Hepatocyte (in vitro differentiated cells): ENCODE results near the gene RPN2. TPM values are rescaled to one million over a fixed set of nuclear protein-coding genes. Genes with fewer than 3 reads are reported as not detected.

ENCODE experiments used
- DNase-seq: peaks from one replicate; pipeline ENCODE4 v3.0.0-alpha.2; 2016; ENCODE audit warnings: low spot score
- H2AFZ ChIP-seq: fragments of 200-600 bp; sonication (generic); 2 replicates; pipeline ENCODE4 v1.6.0; 2016; ENCODE audit warnings: antibody characterized with exemption, mild to moderate bottlenecking
- H3K27ac ChIP-seq: fragments of 200-600 bp; sonication (generic); 2 replicates; pipeline ENCODE4 v1.5.1; 2016; ENCODE audit warnings: mild to moderate bottlenecking
- H3K27me3 ChIP-seq: fragments of 200-600 bp; sonication (generic); 2 replicates; pipeline ENCODE4 v1.6.1; 2016
- H3K36me3 ChIP-seq: fragments of 200-600 bp; sonication (generic); replicated peaks from 2 replicates; pipeline ENCODE4 v1.5.1; 2016; ENCODE audit warnings: low read depth; ENCODE audit not compliant: insufficient read depth
- H3K4me1 ChIP-seq: fragments of 200-600 bp; sonication (generic); 2 replicates; pipeline ENCODE4 v1.5.1; 2016; ENCODE audit warnings: mild to moderate bottlenecking, moderate library complexity; ENCODE audit not compliant: insufficient read depth
- H3K4me2 ChIP-seq: fragments of 200-600 bp; sonication (generic); 2 replicates; pipeline ENCODE4 v1.6.0; 2016
- H3K4me3 ChIP-seq: fragments of 200-600 bp; sonication (generic); 2 replicates; pipeline ENCODE4 v1.5.1; 2016; ENCODE audit warnings: mild to moderate bottlenecking
- H3K79me2 ChIP-seq: fragments of 200-600 bp; sonication (generic); 2 replicates; pipeline ENCODE4 v1.6.0; 2017; ENCODE audit warnings: mild to moderate bottlenecking
- H3K9me2 ChIP-seq: fragments of 200-600 bp; sonication (generic); replicated peaks from 2 replicates; pipeline ENCODE4 v1.6.0; 2017; ENCODE audit warnings: mild to moderate bottlenecking; ENCODE audit not compliant: insufficient read depth
- H3K9me3 ChIP-seq: fragments of 200-600 bp; sonication (generic); 2 replicates; pipeline ENCODE4 v1.5.1; 2016; ENCODE audit warnings: low read depth, mild to moderate bottlenecking
- H4K20me1 ChIP-seq: fragments of 200-600 bp; sonication (generic); 2 replicates; pipeline ENCODE4 v1.6.0; 2016; ENCODE audit warnings: mild to moderate bottlenecking; ENCODE audit not compliant: insufficient read depth, poor library complexity, severe bottlenecking
- EZH2 ChIP-seq: fragments of 200-600 bp; sonication (generic); IDR thresholded peaks from 2 replicates; pipeline ENCODE4 v1.6.1; 2016; ENCODE audit warnings: antibody characterized with exemption, mild to moderate bottlenecking, borderline replicate concordance
- EZH2phosphoT487 ChIP-seq: fragments of 200-600 bp; sonication (generic); IDR thresholded peaks from one replicate; pipeline ENCODE4 v1.6.1; 2018; ENCODE audit warnings: antibody characterized with exemption, mild to moderate bottlenecking, low read depth, moderate library complexity; ENCODE audit not compliant: unreplicated experiment, severe bottlenecking
- WGBS: methylation state at CpG from one replicate; pipeline ENCODE4 v1.1.6; 2016; ENCODE audit warnings: low lambda C conversion rate; ENCODE audit errors: missing lambda C conversion rate; 5-methylcytosine and 5-hydroxymethylcytosine counted together
- polyA plus RNA-seq: library from polyadenylated mRNA; unstranded; fragments of >200 nt; fragmentation: Nextera tagmentation; extraction: Ambion mirVana; gene quantifications from 2 replicates; pipeline ENCODE4 v1.2.1, GENCODE V29; 2016
- total RNA-seq: library from RNA; depleted of rRNA; stranded (reverse); fragments of >200 nt; gene quantifications from 2 replicates; pipeline ENCODE4 v1.2.3, GENCODE V29; 2014
- TF ChIP-seq, protein P1 (sequence below): fragments of 200-600 bp; sonication (generic); IDR thresholded peaks from 2 replicates; pipeline ENCODE4 v1.5.1; 2016; ENCODE audit warnings: antibody characterized with exemption, mild to moderate bottlenecking; ENCODE audit not compliant: poor library complexity

The RPN2 gene
- total and polyA plus RNA-seq, 2 experiments from 2014 or later: 325 to 350 TPM

DNA sequence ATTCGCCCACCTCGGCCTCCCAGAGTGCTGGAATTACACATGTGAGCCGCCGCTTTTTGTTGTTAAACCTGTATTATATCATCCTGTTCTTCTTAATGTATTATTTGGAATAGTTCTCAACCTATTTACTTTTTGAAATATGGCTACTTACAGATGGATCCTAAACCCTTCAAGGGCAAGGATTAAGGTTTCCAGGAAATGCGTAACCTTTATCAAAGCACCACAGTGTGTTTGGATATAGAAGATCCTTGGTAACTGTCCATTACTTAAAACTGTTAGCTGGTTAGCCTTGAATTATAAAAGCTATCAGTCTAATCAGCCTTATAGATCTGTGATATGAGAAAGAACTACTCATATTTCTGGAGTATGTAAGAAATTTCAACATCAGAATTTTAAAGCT lies 12.3 kb upstream of the RPN2 start:
- Histone ChIP-seq H3K4me2 (no peak overlapping the region), H3K27ac (no peak overlapping the region), H3K79me2 (no peaks in the 10 kb centered on the region), H2AFZ (no peak overlapping the region), H3K9me3 (no peaks in the 10 kb centered on the region), H4K20me1 (no peaks in the 10 kb centered on the region), H3K4me3 (no peak overlapping the region), H3K36me3 (no peaks in the 10 kb centered on the region), H3K9me2 (no peaks in the 10 kb centered on the region), H3K4me1 (no peaks in the 10 kb centered on the region), H3K27me3 (no peaks in the 10 kb centered on the region)
- DNase-seq: no peak
- TF ChIP-seq EZH2phosphoT487 (no peak), EZH2 (no peak)
- TF ChIP-seq, protein P1, sequence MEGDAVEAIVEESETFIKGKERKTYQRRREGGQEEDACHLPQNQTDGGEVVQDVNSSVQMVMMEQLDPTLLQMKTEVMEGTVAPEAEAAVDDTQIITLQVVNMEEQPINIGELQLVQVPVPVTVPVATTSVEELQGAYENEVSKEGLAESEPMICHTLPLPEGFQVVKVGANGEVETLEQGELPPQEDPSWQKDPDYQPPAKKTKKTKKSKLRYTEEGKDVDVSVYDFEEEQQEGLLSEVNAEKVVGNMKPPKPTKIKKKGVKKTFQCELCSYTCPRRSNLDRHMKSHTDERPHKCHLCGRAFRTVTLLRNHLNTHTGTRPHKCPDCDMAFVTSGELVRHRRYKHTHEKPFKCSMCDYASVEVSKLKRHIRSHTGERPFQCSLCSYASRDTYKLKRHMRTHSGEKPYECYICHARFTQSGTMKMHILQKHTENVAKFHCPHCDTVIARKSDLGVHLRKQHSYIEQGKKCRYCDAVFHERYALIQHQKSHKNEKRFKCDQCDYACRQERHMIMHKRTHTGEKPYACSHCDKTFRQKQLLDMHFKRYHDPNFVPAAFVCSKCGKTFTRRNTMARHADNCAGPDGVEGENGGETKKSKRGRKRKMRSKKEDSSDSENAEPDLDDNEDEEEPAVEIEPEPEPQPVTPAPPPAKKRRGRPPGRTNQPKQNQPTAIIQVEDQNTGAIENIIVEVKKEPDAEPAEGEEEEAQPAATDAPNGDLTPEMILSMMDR: no peak
- 95% methylated on average over 5 of the region's 5 CpGs for WGBS

DNA sequence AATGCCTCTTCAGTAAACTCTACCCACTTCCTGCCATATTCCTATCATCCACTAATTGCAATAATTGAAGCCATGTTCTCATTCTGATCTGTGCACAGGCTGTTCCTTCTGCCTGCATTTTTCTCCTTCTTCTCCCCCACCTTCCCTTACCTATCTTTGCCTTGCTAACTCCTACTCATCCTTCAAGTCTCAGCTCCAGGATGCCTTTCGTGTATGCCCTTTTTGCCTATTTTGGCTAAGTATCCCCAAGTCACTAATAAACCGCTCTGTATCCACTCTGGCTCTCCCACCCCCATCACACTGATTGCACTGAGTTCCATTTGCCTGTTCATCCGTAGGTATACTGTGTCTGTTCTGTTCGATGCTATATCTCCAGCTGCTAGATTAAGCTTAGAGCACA lies 6.3 kb upstream of the RPN2 start:
- no peaks in the 10 kb centered on the region for H3K4me1 ChIP-seq
- H3K79me2 ChIP-seq: peaks cover 2% of the 10 kb centered on the region
- no peak for TF ChIP-seq EZH2phosphoT487
- no peak for TF ChIP-seq EZH2
- TF ChIP-seq, protein P1: no peak
- H3K27ac ChIP-seq: no peak overlapping the region
- no peaks in the 10 kb centered on the region for H4K20me1 ChIP-seq
- DNase-seq: no peak
- no peak overlapping the region for H3K4me3 ChIP-seq
- no peaks in the 10 kb centered on the region for H3K9me3 ChIP-seq
- H2AFZ ChIP-seq: no peak overlapping the region
- no peaks in the 10 kb centered on the region for H3K36me3 ChIP-seq
- H3K27me3 ChIP-seq: no peaks in the 10 kb centered on the region
- no peak overlapping the region for H3K4me2 ChIP-seq
- 94% methylated on average over 4 of the region's 4 CpGs for WGBS
- no peaks in the 10 kb centered on the region for H3K9me2 ChIP-seq

DNA sequence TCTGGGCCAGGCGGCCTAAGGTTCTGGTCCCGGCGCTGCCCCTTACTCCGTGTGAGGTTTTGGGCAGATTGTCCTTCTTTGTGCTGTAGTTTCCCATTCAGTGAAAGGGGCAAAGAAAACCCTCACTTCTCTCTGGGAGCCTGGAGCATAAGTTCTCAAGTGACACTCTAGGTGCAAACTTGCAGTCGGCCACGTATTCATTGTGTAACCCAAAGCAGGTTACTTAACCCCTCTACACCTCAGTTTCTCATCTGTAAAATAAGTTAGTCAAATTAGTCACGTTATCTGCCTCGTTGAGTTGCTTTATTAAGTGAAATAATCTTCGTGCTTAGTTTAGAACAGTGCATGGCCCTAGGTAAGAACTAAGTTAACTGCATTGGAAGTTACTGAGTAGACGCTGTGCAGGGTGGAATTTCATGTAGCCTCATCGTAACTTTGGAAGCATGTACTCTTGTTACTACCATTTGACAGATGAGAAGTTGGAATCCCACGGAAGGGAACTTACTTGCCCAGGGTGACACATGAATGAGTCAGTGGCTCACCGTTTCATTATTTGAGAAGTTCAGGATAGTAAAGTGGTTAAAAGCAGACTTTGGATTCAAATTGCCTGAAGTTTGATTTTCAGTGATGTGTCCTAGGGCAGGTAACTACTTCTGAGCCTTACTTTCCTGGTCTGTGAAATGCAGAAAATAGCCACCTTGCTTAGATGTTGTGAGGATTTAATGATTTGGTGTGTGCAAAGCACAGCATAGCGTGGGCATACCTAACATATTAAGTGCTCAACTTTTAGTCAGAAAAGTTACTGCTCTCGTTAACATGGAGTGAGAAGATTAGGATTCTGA lies 774 bp downstream of the RPN2 start:
- Histone ChIP-seq H3K4me2 (peak overlapping the region; percentile 94), H3K27me3 (no peaks in the 10 kb centered on the region), H3K79me2 (peaks cover 57% of the 10 kb centered on the region), H3K4me3 (peak overlapping the region; percentile 67), H3K36me3 (no peaks in the 10 kb centered on the region), H3K9me2 (no peaks in the 10 kb centered on the region), H3K27ac (peak overlapping the region; percentile 99), H3K4me1 (peaks cover 4% of the 10 kb centered on the region), H3K9me3 (no peaks in the 10 kb centered on the region), H2AFZ (peak overlapping the region; percentile 54), H4K20me1 (peaks cover 31% of the 10 kb centered on the region)
- whole genome bisulfite sequencing: 10% methylated on average over 15 of the region's 15 CpGs
- no peak for TF ChIP-seq EZH2phosphoT487
- no peak for TF ChIP-seq EZH2
- TF ChIP-seq, protein P1: no peak
- DNase-seq: peak; percentile 23
